ENCODE data around the gene RPAIN. TPM values are rescaled to one million over a fixed set of nuclear protein-coding genes. Genes with fewer than 3 reads are reported as not detected.
"Not testable (repeated sequence)": the region's sequence is repeated elsewhere in the genome, so short reads cannot be mapped to it uniquely, and the experiment has no call there.

Gene RPAIN
- total and polyA plus RNA-seq, 2 experiments from 2014 or later: 69.7 to 115 TPM

DNA sequence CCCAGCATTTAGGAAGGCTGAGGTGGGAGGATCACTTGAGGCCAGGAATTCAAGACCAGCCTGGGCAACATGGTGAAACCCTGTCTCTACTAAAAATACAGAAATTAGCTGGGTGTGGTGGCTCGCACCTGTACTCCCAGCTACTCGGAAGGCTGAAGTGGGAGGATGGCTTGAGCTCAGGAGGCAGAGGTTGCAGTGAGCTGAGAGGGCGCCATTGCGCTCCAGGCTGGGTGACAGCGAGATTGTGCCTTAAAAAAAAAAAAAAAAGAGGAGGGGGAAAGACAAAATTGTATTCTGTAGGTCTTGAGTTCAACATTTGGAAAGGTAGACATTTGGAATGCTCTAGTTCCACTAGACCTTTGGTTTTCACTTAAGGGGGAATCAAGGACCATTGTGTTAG is 11.3 kb downstream of the RPAIN start:
- H3K36me3 ChIP-seq (ENCODE audit: insufficient read depth): peaks cover 78% of the 10 kb centered on the region
- Mint-ChIP-seq H3K27ac (peak overlapping the region; percentile 30; the same call in 1 of the 2 replicates), H3K36me3 (ENCODE audit: low read depth) (peaks cover 93% of the 10 kb centered on the region)
- H3K9me2 ChIP-seq (ENCODE audit: insufficient read depth); H3K27me3 Mint-ChIP-seq (ENCODE audit: insufficient read depth, low read depth, poor library complexity); H3K4me3 ChIP-seq; H3K9me3 Mint-ChIP-seq; H3K4me2 ChIP-seq; H3K4me3 Mint-ChIP-seq; H3K4me1 Mint-ChIP-seq; H2AFZ ChIP-seq; H3K79me2 ChIP-seq (replicated peaks; ENCODE audit: insufficient read depth); H3K27me3 ChIP-seq (ENCODE audit: insufficient read depth); H3K4me1 ChIP-seq (ENCODE audit: insufficient read depth): not testable (repeated sequence)
- peak; percentile 47 for DNase-seq (ENCODE audit: low spot score)
- TF ChIP-seq, protein P1, sequence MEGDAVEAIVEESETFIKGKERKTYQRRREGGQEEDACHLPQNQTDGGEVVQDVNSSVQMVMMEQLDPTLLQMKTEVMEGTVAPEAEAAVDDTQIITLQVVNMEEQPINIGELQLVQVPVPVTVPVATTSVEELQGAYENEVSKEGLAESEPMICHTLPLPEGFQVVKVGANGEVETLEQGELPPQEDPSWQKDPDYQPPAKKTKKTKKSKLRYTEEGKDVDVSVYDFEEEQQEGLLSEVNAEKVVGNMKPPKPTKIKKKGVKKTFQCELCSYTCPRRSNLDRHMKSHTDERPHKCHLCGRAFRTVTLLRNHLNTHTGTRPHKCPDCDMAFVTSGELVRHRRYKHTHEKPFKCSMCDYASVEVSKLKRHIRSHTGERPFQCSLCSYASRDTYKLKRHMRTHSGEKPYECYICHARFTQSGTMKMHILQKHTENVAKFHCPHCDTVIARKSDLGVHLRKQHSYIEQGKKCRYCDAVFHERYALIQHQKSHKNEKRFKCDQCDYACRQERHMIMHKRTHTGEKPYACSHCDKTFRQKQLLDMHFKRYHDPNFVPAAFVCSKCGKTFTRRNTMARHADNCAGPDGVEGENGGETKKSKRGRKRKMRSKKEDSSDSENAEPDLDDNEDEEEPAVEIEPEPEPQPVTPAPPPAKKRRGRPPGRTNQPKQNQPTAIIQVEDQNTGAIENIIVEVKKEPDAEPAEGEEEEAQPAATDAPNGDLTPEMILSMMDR (conservative IDR thresholded peaks at IDR 0.05; ENCODE audit: low read depth in 2 of 2): peak; percentile 50 to 55
- peak overlapping the region; percentile 78; the same call in 1 of the 2 replicates for H3K27ac ChIP-seq (ENCODE audit: low read depth)
- peaks cover 51% of the 10 kb centered on the region for H3F3A ChIP-seq (replicated peaks; ENCODE audit: low read depth)
- peak; percentile 77 for ATAC-seq
- H4K20me1 ChIP-seq (replicated peaks; ENCODE audit: insufficient read depth): peaks cover 42% of the 10 kb centered on the region; the same call in 1 of the 2 replicates

- Histone ChIP-seq H3K4me2 (no peak overlapping the region), H2AFZ (no peak overlapping the region), H3K27ac (ENCODE audit: low read depth) (peak overlapping the region; percentile 78; the same call in 1 of the 2 replicates), H3K4me1 (ENCODE audit: insufficient read depth) (no peaks in the 10 kb centered on the region), H3K9me2 (ENCODE audit: insufficient read depth) (no peaks in the 10 kb centered on the region), H3K79me2 (replicated peaks; ENCODE audit: insufficient read depth) (peaks cover 18% of the 10 kb centered on the region), H4K20me1 (replicated peaks; ENCODE audit: insufficient read depth) (peaks cover 43% of the 10 kb centered on the region; the same call in 1 of the 2 replicates), H3K4me3 (no peak overlapping the region), H3F3A (replicated peaks; ENCODE audit: low read depth) (peaks cover 51% of the 10 kb centered on the region), H3K27me3 (ENCODE audit: insufficient read depth) (no peaks in the 10 kb centered on the region), H3K36me3 (ENCODE audit: insufficient read depth) (peaks cover 77% of the 10 kb centered on the region)
- no peak for ATAC-seq
- H3K9me3 Mint-ChIP-seq: no peaks in the 10 kb centered on the region
- no peak overlapping the region for H3K4me3 Mint-ChIP-seq
- H3K27ac Mint-ChIP-seq: peak overlapping the region; percentile 25
- no peak for DNase-seq (ENCODE audit: low spot score)
- H3K4me1 Mint-ChIP-seq: peaks cover 6% of the 10 kb centered on the region; the same call in 1 of the 3 replicates
- peaks cover 95% of the 10 kb centered on the region for H3K36me3 Mint-ChIP-seq (ENCODE audit: low read depth)
- peaks cover 9% of the 10 kb centered on the region for H3K27me3 Mint-ChIP-seq (ENCODE audit: insufficient read depth, low read depth, poor library complexity)
- TF ChIP-seq NANOG (IDR thresholded peaks at IDR 0.05; ENCODE audit: borderline replicate concordance): no peak
- TF ChIP-seq CREB1 (CRISPR knock-in tag; IDR thresholded peaks at IDR 0.05; ENCODE audit: low read depth): no peak
- TF ChIP-seq, protein P2, sequence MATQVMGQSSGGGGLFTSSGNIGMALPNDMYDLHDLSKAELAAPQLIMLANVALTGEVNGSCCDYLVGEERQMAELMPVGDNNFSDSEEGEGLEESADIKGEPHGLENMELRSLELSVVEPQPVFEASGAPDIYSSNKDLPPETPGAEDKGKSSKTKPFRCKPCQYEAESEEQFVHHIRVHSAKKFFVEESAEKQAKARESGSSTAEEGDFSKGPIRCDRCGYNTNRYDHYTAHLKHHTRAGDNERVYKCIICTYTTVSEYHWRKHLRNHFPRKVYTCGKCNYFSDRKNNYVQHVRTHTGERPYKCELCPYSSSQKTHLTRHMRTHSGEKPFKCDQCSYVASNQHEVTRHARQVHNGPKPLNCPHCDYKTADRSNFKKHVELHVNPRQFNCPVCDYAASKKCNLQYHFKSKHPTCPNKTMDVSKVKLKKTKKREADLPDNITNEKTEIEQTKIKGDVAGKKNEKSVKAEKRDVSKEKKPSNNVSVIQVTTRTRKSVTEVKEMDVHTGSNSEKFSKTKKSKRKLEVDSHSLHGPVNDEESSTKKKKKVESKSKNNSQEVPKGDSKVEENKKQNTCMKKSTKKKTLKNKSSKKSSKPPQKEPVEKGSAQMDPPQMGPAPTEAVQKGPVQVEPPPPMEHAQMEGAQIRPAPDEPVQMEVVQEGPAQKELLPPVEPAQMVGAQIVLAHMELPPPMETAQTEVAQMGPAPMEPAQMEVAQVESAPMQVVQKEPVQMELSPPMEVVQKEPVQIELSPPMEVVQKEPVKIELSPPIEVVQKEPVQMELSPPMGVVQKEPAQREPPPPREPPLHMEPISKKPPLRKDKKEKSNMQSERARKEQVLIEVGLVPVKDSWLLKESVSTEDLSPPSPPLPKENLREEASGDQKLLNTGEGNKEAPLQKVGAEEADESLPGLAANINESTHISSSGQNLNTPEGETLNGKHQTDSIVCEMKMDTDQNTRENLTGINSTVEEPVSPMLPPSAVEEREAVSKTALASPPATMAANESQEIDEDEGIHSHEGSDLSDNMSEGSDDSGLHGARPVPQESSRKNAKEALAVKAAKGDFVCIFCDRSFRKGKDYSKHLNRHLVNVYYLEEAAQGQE (IDR thresholded peaks at IDR 0.05; ENCODE audit: unreplicated experiment): no peak
- no peak for TF ChIP-seq ZNF331 (CRISPR knock-in tag; IDR thresholded peaks at IDR 0.05; ENCODE audit: low read depth)
- no peak for TF ChIP-seq ZNF114 (CRISPR knock-in tag; IDR thresholded peaks at IDR 0.05)
- TF ChIP-seq JUNB (IDR thresholded peaks at IDR 0.05; ENCODE audit: unreplicated experiment): no peak
- TF ChIP-seq EZH2phosphoT487 (IDR thresholded peaks at IDR 0.05; ENCODE audit: unreplicated experiment): no peak
- TF ChIP-seq, protein P1 (conservative IDR thresholded peaks at IDR 0.05; ENCODE audit: low read depth in 2 of 2): no peak
- no peak for TF ChIP-seq STAT1 (IDR thresholded peaks at IDR 0.05; ENCODE audit: unreplicated experiment)
- TF ChIP-seq POLR2AphosphoS5 (IDR thresholded peaks at IDR 0.05; ENCODE audit: low read depth): no peak; the same call in 1 of the 2 replicates
- TF ChIP-seq EZH2 (IDR thresholded peaks at IDR 0.05; ENCODE audit: low read depth, unreplicated experiment): no peak
These were observed 12.1 kb downstream of the RPAIN start for GRCh38 chr17:5431949-5432556.
